ENCODE measurements around the gene RAPSN. TPM values are rescaled to one million over a fixed set of nuclear protein-coding genes. Genes with fewer than 3 reads are reported as not detected.

Gene RAPSN
- total RNA-seq, 1 experiment from 2014 or later, result not detected

DNA sequence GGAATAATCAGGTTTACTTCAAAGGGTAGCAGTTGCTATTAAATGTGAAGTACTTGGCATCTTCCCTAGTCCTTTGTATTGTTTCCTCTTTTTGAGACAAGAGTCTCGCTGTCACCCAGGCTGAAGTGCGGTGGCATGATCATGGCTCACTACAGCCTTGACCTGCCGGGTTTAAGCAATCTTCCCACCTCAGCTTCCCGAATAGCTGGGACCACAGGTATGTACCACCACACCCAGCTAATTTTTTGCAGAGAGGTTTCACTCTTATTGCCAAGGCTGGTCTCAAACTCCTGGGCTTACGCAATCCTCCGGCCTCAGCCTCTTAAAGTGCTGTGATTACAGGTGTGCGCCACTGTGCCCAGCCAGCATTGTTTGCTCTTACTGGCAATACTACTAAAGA is 36.2 kb upstream of the RAPSN start:
- TF ChIP-seq EZH2 (IDR thresholded peaks at IDR 0.05; ENCODE audit: low read length, unreplicated experiment) (no peak), EZH2phosphoT487 (IDR thresholded peaks at IDR 0.05; ENCODE audit: borderline replicate concordance, low read length) (no peak)
- TF ChIP-seq, protein P1, sequence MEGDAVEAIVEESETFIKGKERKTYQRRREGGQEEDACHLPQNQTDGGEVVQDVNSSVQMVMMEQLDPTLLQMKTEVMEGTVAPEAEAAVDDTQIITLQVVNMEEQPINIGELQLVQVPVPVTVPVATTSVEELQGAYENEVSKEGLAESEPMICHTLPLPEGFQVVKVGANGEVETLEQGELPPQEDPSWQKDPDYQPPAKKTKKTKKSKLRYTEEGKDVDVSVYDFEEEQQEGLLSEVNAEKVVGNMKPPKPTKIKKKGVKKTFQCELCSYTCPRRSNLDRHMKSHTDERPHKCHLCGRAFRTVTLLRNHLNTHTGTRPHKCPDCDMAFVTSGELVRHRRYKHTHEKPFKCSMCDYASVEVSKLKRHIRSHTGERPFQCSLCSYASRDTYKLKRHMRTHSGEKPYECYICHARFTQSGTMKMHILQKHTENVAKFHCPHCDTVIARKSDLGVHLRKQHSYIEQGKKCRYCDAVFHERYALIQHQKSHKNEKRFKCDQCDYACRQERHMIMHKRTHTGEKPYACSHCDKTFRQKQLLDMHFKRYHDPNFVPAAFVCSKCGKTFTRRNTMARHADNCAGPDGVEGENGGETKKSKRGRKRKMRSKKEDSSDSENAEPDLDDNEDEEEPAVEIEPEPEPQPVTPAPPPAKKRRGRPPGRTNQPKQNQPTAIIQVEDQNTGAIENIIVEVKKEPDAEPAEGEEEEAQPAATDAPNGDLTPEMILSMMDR (conservative IDR thresholded peaks at IDR 0.05; ENCODE audit: low read depth, low read length), result no peak
- H2AFZ ChIP-seq (ENCODE audit: low read length), result no peak overlapping the region
- ATAC-seq (no peak), DNase-seq (no peak)
- intact Hi-C loops (cut with micrococcal nuclease), result no loop called here
- no peaks in the 10 kb centered on the region for H3K9me2 ChIP-seq (replicated peaks; ENCODE audit: low read length)
- ChIA-PET POLR2A (ENCODE audit: unreplicated experiment) (no interaction called here), CTCF (no interaction called here)
- H3K9me3 ChIP-seq (ENCODE audit: low read length), result no peaks in the 10 kb centered on the region
- no peaks in the 10 kb centered on the region for H3K79me2 ChIP-seq (ENCODE audit: low read length)
- no peak overlapping the region for H3K27ac ChIP-seq (ENCODE audit: low read length)
- H4K20me1 ChIP-seq (ENCODE audit: low read length), result no peaks in the 10 kb centered on the region
- H3F3A ChIP-seq (ENCODE audit: low read length, unreplicated experiment), result no peaks in the 10 kb centered on the region
- peaks cover 53% of the 10 kb centered on the region for H3K36me3 ChIP-seq (ENCODE audit: low read depth, low read length)
- no peaks in the 10 kb centered on the region for H3K4me1 ChIP-seq (ENCODE audit: insufficient read depth, low read length)
- no TSS peak for BruUV-seq (replicated peaks)
- no peaks in the 10 kb centered on the region for H3K27me3 ChIP-seq (ENCODE audit: low read length)
- no peak overlapping the region for H3K4me3 ChIP-seq (ENCODE audit: low read length)
- no peak overlapping the region for H3K4me2 ChIP-seq (ENCODE audit: low read length)
- H3K9ac ChIP-seq (ENCODE audit: low read length), result no peak overlapping the region

DNA sequence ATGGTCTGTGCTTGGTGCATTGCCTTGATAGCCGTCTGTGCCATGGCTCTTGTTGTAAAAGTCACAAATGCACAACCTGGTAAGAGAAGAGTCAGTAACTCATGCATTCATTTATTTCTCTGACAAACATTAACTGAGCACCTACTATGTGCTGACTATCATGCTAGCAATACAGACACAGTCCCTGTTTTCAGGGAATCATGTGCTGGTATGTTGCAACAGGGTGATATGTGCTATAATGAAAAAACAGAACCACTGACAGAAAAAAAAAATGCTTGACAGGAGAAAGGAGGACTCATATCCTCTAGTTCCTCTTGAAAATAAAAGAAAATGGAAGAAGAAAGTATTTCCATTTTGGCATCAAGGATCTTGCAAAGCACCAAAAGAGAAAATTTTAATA is 34.5 kb upstream of the RAPSN start:
- no peaks in the 10 kb centered on the region for H3K9me2 ChIP-seq (replicated peaks; ENCODE audit: low read length)
- H3K27me3 ChIP-seq (ENCODE audit: low read length), result no peaks in the 10 kb centered on the region
- H3K79me2 ChIP-seq (ENCODE audit: low read length), result no peaks in the 10 kb centered on the region
- no peak overlapping the region for H3K9ac ChIP-seq (ENCODE audit: low read length)
- no peak overlapping the region for H3K27ac ChIP-seq (ENCODE audit: low read length)
- H3K4me3 ChIP-seq (ENCODE audit: low read length), result no peak overlapping the region
- peaks cover 4% of the 10 kb centered on the region for H3K4me1 ChIP-seq (ENCODE audit: insufficient read depth, low read length)
- no peaks in the 10 kb centered on the region for H3K9me3 ChIP-seq (ENCODE audit: low read length)
- POLR2A ChIA-PET (ENCODE audit: unreplicated experiment), result no interaction called here
- H4K20me1 ChIP-seq (ENCODE audit: low read length), result no peaks in the 10 kb centered on the region
- TF ChIP-seq, protein P1 (conservative IDR thresholded peaks at IDR 0.05; ENCODE audit: low read depth, low read length), result no peak
- no peak for TF ChIP-seq EZH2phosphoT487 (IDR thresholded peaks at IDR 0.05; ENCODE audit: borderline replicate concordance, low read length)
- TF ChIP-seq EZH2 (IDR thresholded peaks at IDR 0.05; ENCODE audit: low read length, unreplicated experiment), result no peak
- ATAC-seq, result no peak
- no peak overlapping the region for H2AFZ ChIP-seq (ENCODE audit: low read length)
- H3F3A ChIP-seq (ENCODE audit: low read length, unreplicated experiment), result no peaks in the 10 kb centered on the region
- H3K4me2 ChIP-seq (ENCODE audit: low read length), result no peak overlapping the region
- peaks cover 62% of the 10 kb centered on the region for H3K36me3 ChIP-seq (ENCODE audit: low read depth, low read length)
- no peak for DNase-seq
- no TSS peak for BruUV-seq (replicated peaks)
- intact Hi-C loops (cut with micrococcal nuclease), result no loop called here
- CTCF ChIA-PET, result no interaction called here

DNA sequence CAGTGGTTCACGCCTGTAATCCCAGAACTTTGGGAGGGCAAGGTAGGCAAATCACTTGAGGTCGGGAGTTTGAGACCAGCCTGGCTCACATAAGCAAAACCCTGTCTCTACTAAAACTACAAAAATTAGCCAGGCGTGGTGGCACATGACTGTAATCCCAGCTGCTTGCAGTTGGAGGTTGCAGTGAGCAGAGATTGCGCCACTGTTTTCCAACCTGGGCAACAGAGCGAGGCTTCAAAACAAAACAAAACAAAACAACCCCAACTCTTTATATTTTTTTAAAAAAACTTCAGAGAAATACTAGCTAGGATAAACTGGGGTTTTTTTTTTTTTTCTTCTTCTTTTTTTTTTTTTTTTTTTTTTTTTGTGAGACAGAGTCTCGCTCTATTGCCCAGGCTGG is 31.8 kb upstream of the RAPSN start:
- Histone ChIP-seq H4K20me1 (ENCODE audit: low read length) (0 out of 2 replicates have a peak, but pooled peaks cover 6% of the 10 kb centered on the region), H3K27ac (ENCODE audit: low read length) (no peak overlapping the region), H3K79me2 (ENCODE audit: low read length) (no peaks in the 10 kb centered on the region), H3K27me3 (ENCODE audit: low read length) (no peaks in the 10 kb centered on the region), H3K4me1 (ENCODE audit: insufficient read depth, low read length) (peaks cover 23% of the 10 kb centered on the region), H3K9me2 (replicated peaks; ENCODE audit: low read length) (no peaks in the 10 kb centered on the region), H3K9me3 (ENCODE audit: low read length) (no peaks in the 10 kb centered on the region), H3K4me2 (ENCODE audit: low read length) (no peak overlapping the region), H3F3A (ENCODE audit: low read length, unreplicated experiment) (no peaks in the 10 kb centered on the region), H3K36me3 (ENCODE audit: low read depth, low read length) (peaks cover 65% of the 10 kb centered on the region), H3K9ac (ENCODE audit: low read length) (no peak overlapping the region), H2AFZ (ENCODE audit: low read length) (no peak overlapping the region), H3K4me3 (ENCODE audit: low read length) (no peak overlapping the region)
- ATAC-seq (no peak), DNase-seq (no peak)
- TF ChIP-seq EZH2 (IDR thresholded peaks at IDR 0.05; ENCODE audit: low read length, unreplicated experiment) (no peak), EZH2phosphoT487 (IDR thresholded peaks at IDR 0.05; ENCODE audit: borderline replicate concordance, low read length) (no peak)
- TF ChIP-seq, protein P1 (conservative IDR thresholded peaks at IDR 0.05; ENCODE audit: low read depth, low read length), result no peak
- intact Hi-C loops (cut with micrococcal nuclease), result no loop called here
- ChIA-PET POLR2A (ENCODE audit: unreplicated experiment) (interaction anchor here (0.6 kb wide), 1 partner anchor 1634 kb away, joined by 4 read pairs; no protein-coding TSS in a partner anchor), CTCF (interaction anchor here (0.5 to 0.6 kb wide), 2 partner anchors 52 to 145 kb away, joined by 5 to 14 read pairs; no protein-coding TSS in a partner anchor)
- BruUV-seq (replicated peaks), result no TSS peak
